Left lung (tissue), 10 donors: ENCODE results near the gene POU3F3. TPM values are rescaled to one million over a fixed set of nuclear protein-coding genes. Genes with fewer than 3 reads are reported as not detected.

ENCODE experiments used
- ATAC-seq: fragments of 200-7000 bp; cut with Tn5 transposase; one replicate; pipeline ENCODE4 v1.9.1; 2020; ENCODE audit warnings: moderate library complexity
- DNase-seq, 4 donors: peaks; one replicate each; pipeline ENCODE4 v3.0.0-alpha.2; 2013 to 2020
- H3K27ac ChIP-seq, 2 donors: fragments of 200-600 bp; sonication (generic) in 1 of 2; one replicate each; pipeline versions ENCODE4 v1.5.0 to v1.8.0; 2020 to 2021
- H3K27me3 ChIP-seq, 2 donors: fragments of 200-600 bp; sonication (generic) in 1 of 2; one replicate each; pipeline versions ENCODE4 v1.5.0 to v1.8.0; 2020 to 2021
- H3K36me3 ChIP-seq, 2 donors: fragments of 200-600 bp; sonication (generic) in 1 of 2; one replicate each; pipeline versions ENCODE4 v1.5.0 to v1.8.0; 2020 to 2021
- H3K4me1 ChIP-seq, 2 donors: fragments of 200-600 bp; one replicate each; pipeline ENCODE4 v1.8.0; 2021
- H3K4me3 ChIP-seq, 2 donors: fragments of 200-600 bp; sonication (generic) in 1 of 2; one replicate each; pipeline versions ENCODE4 v1.5.0 to v1.8.0; 2020 to 2021; ENCODE audit warnings: mild to moderate bottlenecking in 1 of 2
- H3K9me3 ChIP-seq, 2 donors: fragments of 200-600 bp; sonication (generic) in 1 of 2; one replicate each; pipeline versions ENCODE4 v1.5.0 to v1.8.0; 2020 to 2021
- CTCF ChIP-seq, 2 donors: fragments of 200-600 bp; sonication (generic) in 1 of 2; IDR thresholded peaks; one replicate each; pipeline versions ENCODE4 v1.5.0 to v1.8.0; 2021; ENCODE audit warnings: antibody characterized with exemption in 2 of 2
- intact Hi-C, 2 donors: fragments of 100-400 bp; cut with DNase I; formaldehyde crosslinking; loops; one replicate each; pipeline versions ENCODE4 v1.11.2 to v1.14.2; 2022
- polyA plus RNA-seq, 6 donors: library from polyadenylated mRNA; unstranded; fragments of 120-200 nt; gene quantifications; one replicate each; pipeline ENCODE4 v1.2.1, GENCODE V29; 2013; ENCODE audit not compliant: insufficient read length in 6 of 6
- total RNA-seq, 2 donors: library from RNA; stranded (reverse); fragmentation: NEBNext Ultra II Directional; extraction: Animal tissue kit (Norgen Biotek cat#: 25700); gene quantifications; one replicate each; pipeline ENCODE4 v1.2.1, GENCODE V29; 2021
- donor health status: DM: no; HTN: yes; CAD: no.
- donor health status: DM: no; HTN: no; CAD: no.

The POU3F3 gene
- total and polyA plus RNA-seq, 8 donors: 0.06 to 0.82 (median 0.21) TPM; not detected in 2

- intact Hi-C loops: no loop called here
- ATAC-seq: no peak
Measured at GRCh38 chr2:104900608-104901007, 46.7 kb downstream of the POU3F3 start.

GRCh38 chr2:104901037-104901881, 47.3 kb downstream of the POU3F3 start:
- TF ChIP-seq CTCF (IDR thresholded peaks at IDR 0.05): no peak

More at GRCh38 chr2:104900608-104901007, 46.7 kb downstream of the POU3F3 start:
- no peak for DNase-seq
- TF ChIP-seq CTCF (IDR thresholded peaks at IDR 0.05): no peak
- Histone ChIP-seq H3K4me1 (no peaks in the 10 kb centered on the region), H3K27me3 (peaks cover 0 to 18% of the 10 kb centered on the region in 2 donors), H3K4me3 (no peak overlapping the region), H3K9me3 (no peaks in the 10 kb centered on the region), H3K27ac (no peak overlapping the region), H3K36me3 (no peaks in the 10 kb centered on the region)

GRCh38 chr2:104902317-104902716, 48.4 kb downstream of the POU3F3 start:
- no peaks in the 10 kb centered on the region for H3K4me1 ChIP-seq
- H3K4me3 ChIP-seq: no peak overlapping the region
- no peaks in the 10 kb centered on the region for H3K9me3 ChIP-seq
- H3K27me3 ChIP-seq: peaks cover 0 to 3% of the 10 kb centered on the region in 2 donors
- intact Hi-C loops: no loop called here
- no peak for TF ChIP-seq CTCF (IDR thresholded peaks at IDR 0.05)
- DNase-seq (no peak), ATAC-seq (no peak)
- no peaks in the 10 kb centered on the region for H3K36me3 ChIP-seq
- H3K27ac ChIP-seq: no peak overlapping the region

More at GRCh38 chr2:104901037-104901881, 47.3 kb downstream of the POU3F3 start:
- intact Hi-C loops: no loop called here
- ATAC-seq (no peak), DNase-seq (no peak)
- H3K4me1 ChIP-seq: no peaks in the 10 kb centered on the region
- no peaks in the 10 kb centered on the region for H3K36me3 ChIP-seq
- no peaks in the 10 kb centered on the region for H3K9me3 ChIP-seq
- peaks cover 0 to 13% of the 10 kb centered on the region in 2 donors for H3K27me3 ChIP-seq
- H3K4me3 ChIP-seq: no peak overlapping the region
- no peak overlapping the region for H3K27ac ChIP-seq

Other genes with a start within 250 kb of the POU3F3 start
- gene MRPS9, start 184.0 kb downstream of the POU3F3 start, total RNA-seq: 10 to 100 TPM; 14.3 to 16.9 TPM
- 10 to 100 TPM; 36.9 to 45.0 (median 40.9) TPM for gene MRPS9, start 184.0 kb downstream of the POU3F3 start, polyA plus RNA-seq